Gastrocnemius medialis (tissue), 4 donors: ENCODE measurements around the gene FAM78B. TPM values are rescaled to one million over a fixed set of nuclear protein-coding genes. Genes with fewer than 3 reads are reported as not detected.

Experiments used
- ATAC-seq, 2 donors: fragments of 150-250 bp; one replicate each; pipeline ENCODE4 v1.9.1; 2016
- DNase-seq, 2 donors: peaks; one replicate each; pipeline ENCODE4 v3.0.0-alpha.2; 2019
- H3K27ac ChIP-seq, 4 donors: fragments of 200-600 bp; sonication (generic); 1 replicate in 1 of 4; 2 replicates in 3 of 4; pipeline ENCODE4 v1.5.1; 2016 to 2018; ENCODE audit warnings: mild to moderate bottlenecking in 2 of 4, moderate library complexity in 1 of 4
- H3K27me3 ChIP-seq, 3 donors: fragments of 200-600 bp; sonication (generic) in 2 of 3; 1 replicate in 1 of 3; 2 replicates in 2 of 3; pipeline versions ENCODE4 v1.5.1 to v1.6.0; 2016 to 2019; ENCODE audit warnings: mild to moderate bottlenecking in 1 of 3, moderate library complexity in 1 of 3
- H3K36me3 ChIP-seq, 2 donors: fragments of 200-600 bp; sonication (generic) in 1 of 2; one replicate each; pipeline ENCODE4 v1.5.1; 2017 to 2018
- H3K4me1 ChIP-seq, 2 donors: fragments of 200-600 bp; sonication (generic) in 1 of 2; one replicate each; pipeline ENCODE4 v1.5.1; 2016 to 2017; ENCODE audit warnings: mild to moderate bottlenecking in 2 of 2
- H3K4me3 ChIP-seq, 4 donors: fragments of 200-600 bp; sonication (generic) in 3 of 4; 1 replicate in 1 of 4; 2 replicates in 3 of 4; pipeline ENCODE4 v1.5.1; 2016 to 2019; ENCODE audit warnings: mild to moderate bottlenecking in 2 of 4
- H3K9me3 ChIP-seq, 3 donors: fragments of 200-600 bp; sonication (generic) in 2 of 3; 1 replicate in 1 of 3; 2 replicates in 2 of 3; pipeline ENCODE4 v1.5.1; 2016 to 2019
- POLR2A ChIP-seq, 2 donors: fragments of 450-650 bp; IDR thresholded peaks; one replicate each; pipeline ENCODE4 v1.6.1; 2017; ENCODE audit warnings: antibody characterized with exemption in 2 of 2, mild to moderate bottlenecking in 2 of 2, moderate library complexity in 2 of 2
- in situ Hi-C, 4 donors: fragments of 200-750 bp; cut with MboI; loops; one replicate each; pipeline versions ENCODE4 v1.15.0 to v1.8.0; 2017; ENCODE audit warnings: low sequenced_read_pairs in 4 of 4
- intact Hi-C: fragments of 100-400 bp; cut with DNase I; formaldehyde crosslinking; loops from one replicate; pipeline ENCODE4 v1.15.1; 2023; ENCODE audit warnings: low total_unique reads
- total RNA-seq, 4 donors: library from RNA; depleted of rRNA; stranded (reverse); fragments of >200 nt; gene quantifications; one replicate each; pipeline versions ENCODE4 v1.1.0 to v1.2.3, GENCODE V29; 2016
- TF ChIP-seq, protein P1 (sequence below), 5 experiments: fragments of 450-650 bp in 3 of 5; fragments of 200-600 bp in 2 of 5; sonication (generic) in 2 of 5; IDR thresholded peaks in 4 of 5; conservative IDR thresholded peaks in 1 of 5; 1 replicate in 4 of 5; 2 replicates in 1 of 5; pipeline ENCODE4 v1.5.1; 2016 to 2019; ENCODE audit warnings: antibody characterized with exemption in 5 of 5, mild to moderate bottlenecking in 3 of 5, moderate library complexity in 3 of 5

FAM78B gene, protein sequence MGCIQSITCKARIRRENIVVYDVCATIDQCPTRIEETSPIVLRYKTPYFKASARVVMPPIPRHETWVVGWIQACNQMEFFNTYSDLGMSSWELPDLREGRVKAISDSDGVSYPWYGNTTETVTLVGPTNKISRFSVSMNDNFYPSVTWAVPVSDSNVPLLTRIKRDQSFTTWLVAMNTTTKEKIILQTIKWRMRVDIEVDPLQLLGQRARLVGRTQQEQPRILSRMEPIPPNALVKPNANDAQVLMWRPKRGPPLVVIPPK
- 1 to 10 TPM; 1.6 to 9.9 (median 2.6) TPM for total RNA-seq

DNA sequence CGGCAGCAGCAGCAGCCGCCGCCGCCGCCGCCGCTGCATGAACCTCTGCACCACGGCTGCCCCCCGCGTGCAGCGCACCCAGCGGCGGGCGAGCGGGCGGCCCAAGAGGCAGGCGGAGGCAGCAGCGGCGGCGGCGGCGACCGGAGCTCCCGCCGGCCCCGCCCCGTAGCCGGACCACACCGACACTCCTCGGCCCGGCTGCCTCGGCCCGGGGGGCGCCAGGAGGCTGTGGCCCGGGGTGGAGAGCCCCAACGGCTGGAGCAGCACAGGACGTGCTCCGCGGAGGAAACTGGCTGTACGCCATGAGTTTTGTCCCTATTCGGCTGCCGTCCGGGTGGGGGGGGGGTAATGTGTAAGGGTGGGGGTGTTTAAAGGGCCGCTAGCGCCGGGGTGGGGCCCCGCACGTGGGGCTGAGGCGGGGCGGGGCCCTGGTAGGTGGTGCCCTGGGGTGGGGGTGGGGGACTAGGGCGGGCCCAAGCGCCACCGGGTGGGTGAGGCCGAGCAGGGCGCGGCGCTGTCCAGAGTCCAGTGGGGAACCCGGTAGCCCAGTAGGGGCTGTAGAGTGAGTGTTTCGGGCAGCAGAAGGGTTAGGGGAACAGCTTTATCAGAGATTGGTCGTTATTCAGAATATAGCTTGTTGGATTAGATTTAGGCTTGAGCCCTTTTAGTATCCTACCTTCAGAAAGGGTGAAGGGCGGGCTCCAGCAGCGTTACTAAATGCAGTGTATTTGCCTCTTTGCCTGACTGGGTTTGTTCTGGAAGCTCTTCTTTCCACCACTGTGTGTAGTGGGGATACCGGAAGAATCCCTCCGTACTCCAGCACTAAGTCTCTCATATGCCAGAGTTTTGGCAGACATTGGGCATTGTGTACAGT lies at the start of gene FAM78B:
Gene FAM78B, minus strand, starts transcription at position 304 of the 874 bp plus-strand sequence. CDS start 753 bp downstream, outside the sequence.
- TF ChIP-seq, protein P1, sequence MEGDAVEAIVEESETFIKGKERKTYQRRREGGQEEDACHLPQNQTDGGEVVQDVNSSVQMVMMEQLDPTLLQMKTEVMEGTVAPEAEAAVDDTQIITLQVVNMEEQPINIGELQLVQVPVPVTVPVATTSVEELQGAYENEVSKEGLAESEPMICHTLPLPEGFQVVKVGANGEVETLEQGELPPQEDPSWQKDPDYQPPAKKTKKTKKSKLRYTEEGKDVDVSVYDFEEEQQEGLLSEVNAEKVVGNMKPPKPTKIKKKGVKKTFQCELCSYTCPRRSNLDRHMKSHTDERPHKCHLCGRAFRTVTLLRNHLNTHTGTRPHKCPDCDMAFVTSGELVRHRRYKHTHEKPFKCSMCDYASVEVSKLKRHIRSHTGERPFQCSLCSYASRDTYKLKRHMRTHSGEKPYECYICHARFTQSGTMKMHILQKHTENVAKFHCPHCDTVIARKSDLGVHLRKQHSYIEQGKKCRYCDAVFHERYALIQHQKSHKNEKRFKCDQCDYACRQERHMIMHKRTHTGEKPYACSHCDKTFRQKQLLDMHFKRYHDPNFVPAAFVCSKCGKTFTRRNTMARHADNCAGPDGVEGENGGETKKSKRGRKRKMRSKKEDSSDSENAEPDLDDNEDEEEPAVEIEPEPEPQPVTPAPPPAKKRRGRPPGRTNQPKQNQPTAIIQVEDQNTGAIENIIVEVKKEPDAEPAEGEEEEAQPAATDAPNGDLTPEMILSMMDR (IDR thresholded peaks at IDR 0.05 in 4 of 5, conservative IDR thresholded peaks at IDR 0.05 in 1 of 5), result peak in 4 of 5 experiments; percentile 9 to 20 (median 10)
- TF ChIP-seq POLR2A (IDR thresholded peaks at IDR 0.05), result peak in 1 of 2 donors; percentile 5
- peak; percentile 74 to 81 for ATAC-seq
- Histone ChIP-seq H3K27me3 (no peaks in the 10 kb centered on the region), H3K4me3 (peak within 1 kb of the TSS; percentile 59 to 69 (median 64)), H3K9me3 (no peaks in the 10 kb centered on the region), H3K4me1 (peaks cover 11 to 21% of the 10 kb centered on the region in 2 donors), H3K27ac (peak within 1 kb of the TSS; percentile 82 to 89 (median 86)), H3K36me3 (no peaks in the 10 kb centered on the region)
- intact Hi-C loops (loop anchor here (2.0 to 10.0 kb wide), 6 partner anchors 108 to 670 kb away; partner anchors contain the start of genes MGST3 and POGK), in situ Hi-C loops (loop anchor here in 2 of 4 donors (25.0 kb wide), 2 partner anchors 230 to 530 kb away; partner anchors contain the start of gene MGST3 (in 1 of the 2))
- DNase-seq, result peak; percentile 78 to 84

DNA sequence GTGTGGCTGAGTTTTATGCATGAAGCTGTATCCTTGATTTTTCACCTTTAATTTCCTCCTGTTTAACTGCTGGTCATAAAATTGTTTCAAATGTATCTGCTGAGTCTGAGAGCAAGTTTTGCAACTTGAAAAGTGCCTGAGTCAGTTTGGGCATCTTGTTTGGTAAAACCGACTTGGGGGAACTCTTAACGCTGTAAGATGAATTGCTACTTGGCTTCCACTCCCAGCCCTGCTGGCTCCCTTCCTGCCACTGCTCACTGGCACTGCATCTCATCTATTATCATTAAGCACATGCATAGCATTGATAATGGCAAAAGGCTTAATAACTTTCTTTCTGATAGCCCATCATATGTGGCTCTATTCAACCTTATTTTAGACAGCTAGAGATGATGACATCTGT lies 35.7 kb upstream of the FAM78B start:
- Histone ChIP-seq H3K27me3 (no peaks in the 10 kb centered on the region), H3K36me3 (no peaks in the 10 kb centered on the region), H3K4me3 (no peak overlapping the region), H3K27ac (no peak overlapping the region), H3K9me3 (no peaks in the 10 kb centered on the region), H3K4me1 (peaks cover 0 to 2% of the 10 kb centered on the region in 2 donors)
- no peak for DNase-seq
- intact Hi-C loops (no loop called here), in situ Hi-C loops (no loop called here)
- no peak for ATAC-seq
- TF ChIP-seq, protein P1 (IDR thresholded peaks at IDR 0.05 in 4 of 5, conservative IDR thresholded peaks at IDR 0.05 in 1 of 5), result no peak
- TF ChIP-seq POLR2A (IDR thresholded peaks at IDR 0.05), result no peak

DNA sequence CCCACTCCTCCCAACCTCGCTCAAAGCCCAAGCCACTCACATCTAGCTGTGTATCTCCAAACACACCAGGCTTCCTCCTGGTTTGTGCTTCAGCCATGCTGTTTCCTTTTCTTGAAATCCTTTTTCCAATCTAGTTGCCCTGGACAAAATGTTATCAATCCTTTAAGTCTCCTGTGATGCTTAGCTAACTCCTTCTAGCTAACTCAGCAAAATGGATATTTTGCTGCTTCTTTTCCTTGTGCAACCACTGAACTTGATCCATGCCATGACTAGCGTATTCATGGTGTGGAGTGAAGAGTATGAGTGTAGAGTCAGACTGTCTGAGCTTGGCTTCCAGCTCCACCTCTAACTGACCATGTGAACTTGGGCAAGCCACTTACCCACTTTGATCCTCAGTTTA lies 33.9 kb upstream of the FAM78B start:
- no peak for DNase-seq
- Histone ChIP-seq H3K36me3 (no peaks in the 10 kb centered on the region), H3K27ac (no peak overlapping the region), H3K4me1 (peaks cover 0 to 10% of the 10 kb centered on the region in 2 donors), H3K27me3 (no peaks in the 10 kb centered on the region), H3K4me3 (no peak overlapping the region), H3K9me3 (no peaks in the 10 kb centered on the region)
- TF ChIP-seq POLR2A (IDR thresholded peaks at IDR 0.05), result no peak
- TF ChIP-seq, protein P1 (IDR thresholded peaks at IDR 0.05 in 4 of 5, conservative IDR thresholded peaks at IDR 0.05 in 1 of 5), result no peak
- intact Hi-C loops, result no loop called here
- ATAC-seq, result no peak
- in situ Hi-C loops, result no loop called here

DNA sequence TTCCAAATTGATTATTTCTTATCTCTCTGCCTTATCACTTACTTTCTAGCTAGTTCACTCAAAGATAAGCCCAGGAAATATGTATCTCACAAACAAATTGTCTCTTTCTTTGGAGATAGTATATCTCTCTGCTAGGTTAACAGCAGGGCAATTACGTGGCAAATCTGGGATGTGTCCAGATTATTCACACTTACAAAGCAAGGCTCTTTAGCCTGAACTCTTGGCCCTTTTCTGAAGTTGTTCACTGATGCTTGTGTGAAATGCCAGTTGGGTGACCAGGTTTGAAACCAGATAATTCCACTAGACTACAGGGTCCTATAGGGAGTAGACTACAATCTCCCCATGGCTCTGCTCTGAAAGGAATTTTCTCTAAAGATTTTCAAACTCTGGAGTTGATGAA lies 30.8 kb upstream of the FAM78B start:
- Histone ChIP-seq H3K27ac (no peak overlapping the region), H3K9me3 (no peaks in the 10 kb centered on the region), H3K4me1 (peaks cover 0 to 10% of the 10 kb centered on the region in 2 donors), H3K4me3 (no peak overlapping the region), H3K27me3 (no peaks in the 10 kb centered on the region), H3K36me3 (no peaks in the 10 kb centered on the region)
- intact Hi-C loops, result no loop called here
- TF ChIP-seq, protein P1 (IDR thresholded peaks at IDR 0.05 in 4 of 5, conservative IDR thresholded peaks at IDR 0.05 in 1 of 5), result no peak
- no peak for TF ChIP-seq POLR2A (IDR thresholded peaks at IDR 0.05)
- in situ Hi-C loops, result no loop called here
- DNase-seq (no peak), ATAC-seq (no peak)
